GM18868 (cell line): ENCODE results near the gene NFE2L1.

Experiments used
- ATAC-seq: cut with Tn5 transposase; IDR thresholded peaks from one replicate; pipeline ENCODE4 v1.9.1; 2021; ENCODE audit warnings: mild to moderate bottlenecking, moderate library complexity; ENCODE audit not compliant: unreplicated experiment

Gene NFE2L1

GRCh38 chr17:48047113-48047740, 932 bp upstream of the NFE2L1 start:
- no peak for ATAC-seq

GRCh38 chr17:48048384-48049126, 396 bp downstream of the NFE2L1 start:
- peak; percentile 33 for ATAC-seq

DNA sequence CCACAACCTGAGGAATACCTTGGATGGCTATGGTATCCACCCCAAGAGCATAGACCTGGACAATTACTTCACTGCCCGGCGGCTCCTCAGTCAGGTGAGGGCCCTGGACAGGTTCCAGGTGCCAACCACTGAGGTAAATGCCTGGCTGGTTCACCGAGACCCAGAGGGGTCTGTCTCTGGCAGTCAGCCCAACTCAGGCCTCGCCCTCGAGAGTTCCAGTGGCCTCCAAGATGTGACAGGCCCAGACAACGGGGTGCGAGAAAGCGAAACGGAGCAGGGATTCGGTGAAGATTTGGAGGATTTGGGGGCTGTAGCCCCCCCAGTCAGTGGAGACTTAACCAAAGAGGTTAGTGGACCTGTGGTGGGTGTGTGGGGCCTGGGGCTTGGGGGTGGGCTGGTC, 3.1 kb downstream of the NFE2L1 start:
- ATAC-seq: no peak

DNA sequence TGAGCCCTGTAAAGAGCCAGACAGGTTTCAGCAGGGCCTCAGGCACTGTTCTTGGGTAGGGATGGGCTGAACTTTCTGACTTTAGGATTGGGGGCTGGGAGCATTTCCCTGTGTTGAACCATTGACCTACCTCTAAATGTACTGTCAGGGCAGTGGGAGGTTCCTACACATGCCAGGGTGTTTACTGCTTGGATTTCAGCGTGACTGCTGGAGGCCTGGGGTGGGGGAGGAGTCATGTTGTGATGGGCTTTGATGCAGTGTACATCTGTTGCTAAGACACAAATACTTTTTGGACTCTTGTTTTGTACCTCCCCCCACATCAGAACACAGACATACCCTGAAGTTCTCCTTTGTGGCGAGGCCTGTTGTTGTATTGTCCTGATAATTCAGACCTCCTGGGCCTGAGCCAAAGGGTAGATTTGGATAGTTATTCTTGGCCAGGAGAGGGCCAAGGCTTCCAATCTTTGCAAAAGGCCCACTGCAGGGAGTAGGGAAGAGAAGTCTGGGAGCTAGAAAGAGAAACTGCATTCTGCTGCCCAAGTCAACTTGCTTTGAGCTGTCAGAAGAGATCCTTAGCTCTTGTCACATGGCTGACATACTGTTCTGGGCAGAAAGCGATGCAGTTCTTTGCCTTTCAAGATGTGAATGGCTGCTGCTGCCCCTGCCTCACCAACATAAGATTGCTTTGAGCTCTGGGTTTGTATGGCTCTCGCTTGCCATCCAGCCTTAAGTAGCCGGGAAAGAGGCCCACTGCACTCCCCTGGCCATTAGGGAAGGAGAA, 3.7 kb downstream of the NFE2L1 start:
- ATAC-seq: no peak

GRCh38 chr17:48052956-48053757, 5.0 kb downstream of the NFE2L1 start:
- no peak for ATAC-seq

DNA sequence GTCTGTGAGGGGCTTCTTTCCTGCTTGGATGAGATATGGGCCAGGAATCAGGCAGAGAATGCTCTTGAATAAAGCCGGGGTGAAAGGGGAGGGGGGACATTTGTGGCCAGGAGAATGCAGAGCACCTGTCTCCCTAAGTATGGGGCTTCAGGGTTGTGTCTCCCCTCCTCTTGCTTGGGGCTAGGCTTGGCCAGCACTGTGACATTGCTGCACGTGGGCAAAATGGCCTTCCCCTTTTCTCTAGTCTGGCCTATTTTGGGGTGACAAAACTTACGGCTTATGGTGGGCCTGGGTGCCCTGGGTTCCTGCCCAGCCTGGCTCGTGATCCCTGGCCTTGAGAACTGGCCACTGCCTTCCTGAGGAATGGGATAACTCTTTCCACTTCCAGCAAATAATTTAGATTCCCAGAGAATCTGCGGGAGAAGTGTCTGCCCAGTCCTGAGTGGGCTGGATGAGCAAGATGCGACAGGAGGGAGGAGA, 5.6 kb downstream of the NFE2L1 start:
- ATAC-seq: no peak

DNA sequence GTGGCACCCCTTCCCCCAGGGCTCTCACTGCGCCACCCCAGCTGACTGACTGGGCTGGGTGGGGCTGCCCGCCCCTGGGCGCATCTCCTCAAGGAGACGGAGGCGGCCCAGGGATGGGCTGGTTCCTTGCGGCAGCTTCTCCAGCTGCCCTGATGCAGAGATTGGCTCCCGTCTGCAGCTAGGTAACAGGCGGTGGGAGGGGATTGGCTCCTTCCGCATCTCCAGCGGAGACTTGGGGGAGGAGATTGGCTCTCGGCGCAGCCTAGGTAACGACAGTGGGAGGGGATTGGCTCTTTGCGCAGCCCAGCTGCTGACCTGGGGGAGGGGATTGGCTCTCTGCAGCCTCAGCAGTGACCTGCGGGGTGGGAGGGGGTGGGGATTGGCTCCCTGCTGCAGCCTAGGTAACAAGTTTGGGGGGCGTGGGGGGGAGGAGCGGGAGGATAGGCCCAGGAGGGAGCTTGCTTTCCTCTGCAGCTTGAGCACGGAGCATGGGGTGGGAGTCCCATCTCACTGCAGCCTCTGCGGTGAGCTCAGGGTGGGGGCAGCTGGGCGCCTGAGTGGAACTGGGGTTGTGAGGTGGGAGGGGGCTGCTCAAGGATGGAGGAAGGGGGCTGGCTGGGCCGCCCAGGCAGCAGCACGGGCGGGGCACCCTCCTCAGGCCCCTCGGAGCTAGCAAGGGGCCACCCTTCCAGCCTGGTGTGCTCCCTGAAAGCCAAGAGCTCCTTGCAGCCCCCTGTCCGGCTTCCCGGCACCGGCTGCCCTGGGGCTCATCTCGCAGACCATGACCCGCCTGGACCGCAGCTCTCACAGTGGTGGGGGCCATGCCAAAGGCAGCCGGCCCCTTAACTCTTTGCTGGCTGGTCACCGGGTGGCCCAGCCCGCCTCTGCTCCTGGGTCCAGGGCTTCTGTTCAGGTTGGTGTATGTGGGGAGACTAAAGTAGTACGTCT, 6.4 kb downstream of the NFE2L1 start:
- no peak for ATAC-seq

- peak; percentile 71 for ATAC-seq
These were observed 7.5 kb downstream of the NFE2L1 start for GRCh38 chr17:48055531-48056245.

DNA sequence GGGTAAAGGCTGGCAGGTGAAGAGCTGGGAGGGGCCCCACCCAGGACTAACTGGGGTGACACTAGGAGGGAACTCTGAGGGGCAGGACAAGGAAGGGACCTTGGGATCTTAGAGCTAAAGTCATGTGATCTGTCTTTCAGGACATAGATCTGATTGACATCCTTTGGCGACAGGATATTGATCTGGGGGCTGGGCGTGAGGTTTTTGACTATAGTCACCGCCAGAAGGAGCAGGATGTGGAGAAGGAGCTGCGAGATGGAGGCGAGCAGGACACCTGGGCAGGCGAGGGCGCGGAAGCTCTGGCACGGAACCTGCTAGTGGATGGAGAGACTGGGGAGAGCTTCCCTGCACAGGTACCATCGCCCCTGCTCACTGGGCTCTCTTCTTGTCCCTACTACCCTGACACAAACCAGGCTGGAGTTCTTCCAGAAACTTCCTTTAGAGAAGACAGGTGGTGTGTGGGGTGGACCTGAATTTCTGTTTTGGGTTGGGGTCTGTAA, 8.1 kb downstream of the NFE2L1 start:
- ATAC-seq: no peak

DNA sequence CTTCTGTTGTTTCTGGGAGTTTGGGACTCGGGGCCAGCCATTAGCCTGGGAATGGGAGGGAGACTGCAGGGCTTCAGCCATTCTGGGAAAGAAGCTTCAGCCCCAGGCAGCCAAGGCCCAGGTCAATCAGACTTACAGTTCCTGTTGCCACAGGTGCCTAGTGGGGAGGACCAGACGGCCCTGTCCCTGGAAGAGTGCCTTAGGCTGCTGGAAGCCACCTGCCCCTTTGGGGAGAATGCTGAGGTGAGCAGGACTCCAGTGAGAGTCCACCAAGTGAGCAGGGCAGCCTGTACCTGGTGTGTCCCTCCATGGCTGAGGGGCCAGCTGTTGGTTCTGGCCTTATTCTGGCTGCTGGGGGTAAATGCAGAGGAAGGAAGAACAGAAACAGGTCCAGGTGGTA, 8.7 kb downstream of the NFE2L1 start:
- no peak for ATAC-seq

GRCh38 chr17:48057626-48058025, 9.5 kb downstream of the NFE2L1 start:
- no peak for ATAC-seq

DNA sequence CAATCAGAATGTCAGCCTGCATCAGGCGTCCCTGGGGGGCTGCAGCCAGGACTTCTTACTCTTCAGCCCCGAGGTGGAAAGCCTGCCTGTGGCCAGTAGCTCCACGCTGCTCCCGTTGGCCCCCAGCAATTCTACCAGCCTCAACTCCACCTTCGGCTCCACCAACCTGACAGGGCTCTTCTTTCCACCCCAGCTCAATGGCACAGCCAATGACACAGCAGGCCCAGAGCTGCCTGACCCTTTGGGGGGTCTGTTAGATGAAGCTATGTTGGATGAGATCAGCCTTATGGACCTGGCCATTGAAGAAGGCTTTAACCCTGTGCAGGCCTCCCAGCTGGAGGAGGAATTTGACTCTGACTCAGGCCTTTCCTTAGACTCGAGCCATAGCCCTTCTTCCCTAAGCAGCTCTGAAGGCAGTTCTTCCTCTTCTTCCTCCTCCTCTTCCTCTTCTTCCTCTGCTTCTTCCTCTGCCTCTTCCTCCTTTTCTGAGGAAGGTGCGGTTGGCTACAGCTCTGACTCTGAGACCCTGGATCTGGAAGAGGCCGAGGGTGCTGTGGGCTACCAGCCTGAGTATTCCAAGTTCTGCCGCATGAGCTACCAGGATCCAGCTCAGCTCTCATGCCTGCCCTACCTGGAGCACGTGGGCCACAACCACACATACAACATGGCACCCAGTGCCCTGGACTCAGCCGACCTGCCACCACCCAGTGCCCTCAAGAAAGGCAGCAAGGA, 10.4 kb downstream of the NFE2L1 start:
- ATAC-seq: no peak

DNA sequence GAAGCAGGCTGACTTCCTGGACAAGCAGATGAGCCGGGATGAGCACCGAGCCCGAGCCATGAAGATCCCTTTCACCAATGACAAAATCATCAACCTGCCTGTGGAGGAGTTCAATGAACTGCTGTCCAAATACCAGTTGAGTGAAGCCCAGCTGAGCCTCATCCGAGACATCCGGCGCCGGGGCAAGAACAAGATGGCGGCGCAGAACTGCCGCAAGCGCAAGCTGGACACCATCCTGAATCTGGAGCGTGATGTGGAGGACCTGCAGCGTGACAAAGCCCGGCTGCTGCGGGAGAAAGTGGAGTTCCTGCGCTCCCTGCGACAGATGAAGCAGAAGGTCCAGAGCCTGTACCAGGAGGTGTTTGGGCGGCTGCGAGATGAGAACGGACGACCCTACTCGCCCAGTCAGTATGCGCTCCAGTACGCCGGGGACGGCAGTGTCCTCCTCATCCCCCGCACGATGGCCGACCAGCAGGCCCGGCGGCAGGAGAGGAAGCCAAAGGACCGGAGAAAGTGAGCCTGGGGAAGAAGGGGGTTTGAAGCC, 11.0 kb downstream of the NFE2L1 start:
- ATAC-seq: no peak

GRCh38 chr17:48060249-48060648, 12.1 kb downstream of the NFE2L1 start:
- ATAC-seq: no peak

DNA sequence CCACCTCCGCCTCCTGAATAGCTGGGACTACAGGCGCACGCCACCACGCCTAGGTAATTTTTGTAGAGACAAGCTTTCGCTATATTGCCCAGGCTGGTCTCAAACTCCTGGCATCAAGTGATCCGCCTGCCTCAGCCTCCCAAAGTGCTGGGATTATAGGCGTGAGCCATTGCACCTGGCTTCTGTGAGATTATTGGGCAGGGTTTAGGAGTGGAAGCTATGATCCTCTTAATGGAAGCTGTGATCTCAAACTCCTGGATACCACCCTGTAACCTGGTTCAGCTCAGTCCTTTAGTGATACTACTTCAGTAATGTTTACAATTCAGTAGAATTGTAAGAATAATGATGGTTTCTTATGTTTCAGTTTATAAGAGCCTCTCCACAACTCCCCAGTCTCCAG, 14.1 kb downstream of the NFE2L1 start:
- ATAC-seq: no peak

DNA sequence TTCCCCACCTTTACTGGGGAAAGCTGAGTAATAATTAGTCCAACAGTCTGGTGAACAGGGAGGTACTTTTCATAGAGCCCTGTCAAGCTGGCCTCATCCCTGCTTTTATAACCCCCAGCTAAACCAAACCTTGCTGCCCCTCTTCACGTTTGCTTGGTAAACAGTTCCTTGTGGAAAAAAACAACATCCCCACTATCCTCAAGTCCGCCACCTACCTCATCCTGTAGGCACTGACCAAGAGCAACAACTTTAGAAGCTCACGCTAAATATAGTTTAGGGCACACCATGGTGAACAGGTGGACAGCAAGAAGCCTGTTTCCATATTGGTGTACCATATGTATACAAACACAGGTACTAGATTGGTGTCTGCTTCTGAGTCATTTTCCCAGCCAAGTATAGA, 16.5 kb downstream of the NFE2L1 start:
- ATAC-seq: no peak

DNA sequence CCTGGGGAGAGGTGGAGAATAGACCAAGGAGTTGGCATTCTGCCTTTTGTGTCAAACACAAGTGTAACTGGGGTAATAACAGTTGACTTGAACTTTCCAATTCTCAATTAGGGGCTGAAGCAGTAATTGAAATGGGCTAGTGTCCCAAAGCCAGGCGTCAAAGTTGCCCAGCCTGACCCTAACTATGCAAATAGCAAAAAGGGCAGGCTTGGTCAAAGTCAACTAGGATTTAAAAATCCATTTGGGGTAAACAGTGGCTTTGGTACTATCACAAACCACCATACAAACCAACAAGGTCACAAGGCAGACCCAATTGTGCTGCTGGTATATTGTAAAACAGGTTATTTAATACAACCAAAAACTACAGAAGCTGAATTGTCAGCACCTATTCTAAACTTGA, 18.0 kb downstream of the NFE2L1 start:
- ATAC-seq: no peak

DNA sequence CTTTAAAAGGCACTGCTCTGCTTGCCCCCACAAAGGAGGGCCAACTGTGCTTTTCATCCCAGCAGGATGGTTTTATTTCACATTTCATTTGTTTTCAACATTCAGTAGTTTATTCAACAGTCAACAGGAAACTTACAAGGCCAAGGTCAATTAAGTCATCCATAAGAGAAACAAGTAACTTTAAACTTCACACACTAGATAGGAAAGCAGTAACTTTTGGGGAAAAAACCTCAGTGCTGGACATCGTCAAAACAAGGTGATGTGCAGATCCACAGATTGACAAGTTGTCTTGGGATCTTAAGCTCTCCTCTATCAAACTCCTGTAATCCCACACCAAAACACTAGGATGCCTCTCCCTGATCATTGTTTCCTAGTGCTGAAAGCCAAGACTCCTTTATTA, 18.5 kb downstream of the NFE2L1 start:
- no peak for ATAC-seq
